Panc1 (cell line): ENCODE results near the gene TCOF1. TPM values are rescaled to one million over a fixed set of nuclear protein-coding genes. Genes with fewer than 3 reads are reported as not detected.

ENCODE experiments used
- ATAC-seq: fragments of 200-7000 bp; cut with Tn5 transposase; 2 replicates; pipeline ENCODE4 v1.9.1; 2020; ENCODE audit warnings: mild to moderate bottlenecking, moderate library complexity
- BruUV-seq: library from RNA; stranded (reverse); fragments of 400-500 nt; replicated peaks from 2 replicates; lab custom pipeline; 2021; lab: Mats Ljungman, UMichigan
- CTCF ChIA-PET: fragments of 300-600 bp; sonication (Branson Sonifier 250); formaldehyde crosslinking; loops from one replicate; lab custom pipeline; 2022; ENCODE audit warnings: antibody characterized with exemption; lab: Charles Lee
- POLR2A ChIA-PET: fragments of 300-600 bp; sonication (Branson Sonifier 250); formaldehyde crosslinking; loops from one replicate; lab custom pipeline; 2022; ENCODE audit warnings: antibody characterized with exemption; lab: Charles Lee
- DNase-seq: peaks from one replicate; pipeline ENCODE4 v3.0.0-alpha.2; 2010; ENCODE audit warnings: low read depth, low spot score
- H3K27ac ChIP-seq: 2 replicates; pipeline ENCODE4 v1.5.1; 2011; ENCODE audit warnings: mild to moderate bottlenecking, low read length, inconsistent platforms
- H3K27me3 ChIP-seq: fragments of 200-500 bp; sonication (Bioruptor generic); 2 replicates; pipeline ENCODE4 v1.6.0; 2014; ENCODE audit warnings: low read length, inconsistent platforms; ENCODE audit not compliant: control insufficient read depth, insufficient read depth
- H3K36me3 ChIP-seq: fragments of 200-500 bp; sonication (Bioruptor generic); 2 replicates; pipeline ENCODE4 v1.5.1; 2014; ENCODE audit warnings: inconsistent platforms, mild to moderate bottlenecking, low read length, moderate library complexity; ENCODE audit not compliant: control insufficient read depth, insufficient read depth
- H3K4me1 ChIP-seq: 2 replicates; pipeline ENCODE4 v1.5.1; 2011; ENCODE audit warnings: inconsistent platforms, mild to moderate bottlenecking, low read length, moderate library complexity; ENCODE audit not compliant: control insufficient read depth, insufficient read depth
- H3K4me3 ChIP-seq, 2 experiments: 2 replicates each; pipeline ENCODE4 v1.5.1; 2011 to 2012; ENCODE audit warnings: low read depth in 2 of 2, low read length in 2 of 2, mild to moderate bottlenecking in 2 of 2, inconsistent platforms in 1 of 2, moderate library complexity in 1 of 2
- H3K9me3 ChIP-seq: fragments of 200-500 bp; sonication (Bioruptor generic); 2 replicates; pipeline ENCODE4 v1.5.1; 2014; ENCODE audit warnings: low read depth, mild to moderate bottlenecking, inconsistent platforms, low read length, moderate library complexity; ENCODE audit not compliant: control insufficient read depth, insufficient read depth
- CTCF ChIP-seq: fragments of 450-650 bp; IDR thresholded peaks from 2 replicates; pipeline ENCODE4 v1.5.1; 2017; ENCODE audit warnings: mild to moderate bottlenecking
- POLR2AphosphoS5 ChIP-seq: IDR thresholded peaks from 2 replicates; pipeline ENCODE4 v1.6.1; 2012; ENCODE audit warnings: mild to moderate bottlenecking, low read depth, low read length, moderate library complexity
- SIN3A ChIP-seq: IDR thresholded peaks from 2 replicates; pipeline ENCODE4 v1.6.1; 2012; ENCODE audit warnings: low read depth, mild to moderate bottlenecking, low read length, moderate library complexity, borderline replicate concordance; ENCODE audit not compliant: insufficient read depth
- TCF7L2 ChIP-seq: IDR thresholded peaks from 2 replicates; pipeline ENCODE4 v1.6.1; 2011; ENCODE audit warnings: mild to moderate bottlenecking, low read depth, low read length, inconsistent platforms
- in situ Hi-C: cut with HindIII; loops from 2 replicates; pipeline ENCODE4 v1.10.0; 2016; ENCODE audit warnings: low sequenced_read_pairs, low pct_unique_long_range_greater_than_20kb
- intact Hi-C: fragments of 100-400 bp; cut with micrococcal nuclease; formaldehyde crosslinking; loops from one replicate; pipeline ENCODE4 v1.10.0; 2022; ENCODE audit not compliant: unreplicated experiment
- total RNA-seq: library from RNA; stranded (reverse); gene quantifications from one replicate; pipeline ENCODE4 v1.2.1, GENCODE V29; 2021; ENCODE audit not compliant: unreplicated experiment
- TF ChIP-seq, protein P1 (sequence below), 2 experiments: IDR thresholded peaks; 2 replicates each; pipeline ENCODE4 v1.6.1; 2011 to 2012; ENCODE audit warnings: low read depth in 2 of 2, control low read depth in 1 of 2, low read length in 1 of 2, mild to moderate bottlenecking in 1 of 2, moderate library complexity in 1 of 2; ENCODE audit not compliant: insufficient read depth in 1 of 2

Gene TCOF1
- total RNA-seq, 1 experiment from 2014 or later = 92.8 TPM

DNA sequence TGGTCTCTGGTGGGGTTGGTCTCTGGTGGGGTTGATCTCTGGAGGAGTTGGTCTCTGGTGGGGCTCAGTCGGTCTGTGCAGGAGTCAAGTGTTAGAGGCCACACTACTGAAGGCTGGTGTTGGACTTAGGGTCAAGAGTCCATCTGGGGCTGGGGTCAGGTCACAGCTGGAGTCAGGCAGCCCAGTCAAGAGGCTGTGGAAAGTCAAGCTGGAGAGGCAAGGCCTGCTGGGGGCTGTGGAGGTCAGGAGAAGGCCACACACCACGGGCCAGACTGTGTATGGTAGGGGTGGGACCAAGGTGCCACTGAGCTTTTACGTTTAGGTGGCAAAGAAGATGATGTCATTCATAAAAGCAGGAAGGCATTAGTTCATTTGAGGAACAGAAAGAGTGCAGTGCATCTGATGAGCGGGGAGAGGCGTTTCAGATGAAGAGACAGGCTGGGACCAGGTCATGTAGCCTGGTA is 71.9 kb downstream of the TCOF1 start:
- H3K27ac ChIP-seq = no peak overlapping the region
- TF ChIP-seq, protein P1, sequence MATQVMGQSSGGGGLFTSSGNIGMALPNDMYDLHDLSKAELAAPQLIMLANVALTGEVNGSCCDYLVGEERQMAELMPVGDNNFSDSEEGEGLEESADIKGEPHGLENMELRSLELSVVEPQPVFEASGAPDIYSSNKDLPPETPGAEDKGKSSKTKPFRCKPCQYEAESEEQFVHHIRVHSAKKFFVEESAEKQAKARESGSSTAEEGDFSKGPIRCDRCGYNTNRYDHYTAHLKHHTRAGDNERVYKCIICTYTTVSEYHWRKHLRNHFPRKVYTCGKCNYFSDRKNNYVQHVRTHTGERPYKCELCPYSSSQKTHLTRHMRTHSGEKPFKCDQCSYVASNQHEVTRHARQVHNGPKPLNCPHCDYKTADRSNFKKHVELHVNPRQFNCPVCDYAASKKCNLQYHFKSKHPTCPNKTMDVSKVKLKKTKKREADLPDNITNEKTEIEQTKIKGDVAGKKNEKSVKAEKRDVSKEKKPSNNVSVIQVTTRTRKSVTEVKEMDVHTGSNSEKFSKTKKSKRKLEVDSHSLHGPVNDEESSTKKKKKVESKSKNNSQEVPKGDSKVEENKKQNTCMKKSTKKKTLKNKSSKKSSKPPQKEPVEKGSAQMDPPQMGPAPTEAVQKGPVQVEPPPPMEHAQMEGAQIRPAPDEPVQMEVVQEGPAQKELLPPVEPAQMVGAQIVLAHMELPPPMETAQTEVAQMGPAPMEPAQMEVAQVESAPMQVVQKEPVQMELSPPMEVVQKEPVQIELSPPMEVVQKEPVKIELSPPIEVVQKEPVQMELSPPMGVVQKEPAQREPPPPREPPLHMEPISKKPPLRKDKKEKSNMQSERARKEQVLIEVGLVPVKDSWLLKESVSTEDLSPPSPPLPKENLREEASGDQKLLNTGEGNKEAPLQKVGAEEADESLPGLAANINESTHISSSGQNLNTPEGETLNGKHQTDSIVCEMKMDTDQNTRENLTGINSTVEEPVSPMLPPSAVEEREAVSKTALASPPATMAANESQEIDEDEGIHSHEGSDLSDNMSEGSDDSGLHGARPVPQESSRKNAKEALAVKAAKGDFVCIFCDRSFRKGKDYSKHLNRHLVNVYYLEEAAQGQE (IDR thresholded peaks at IDR 0.05; ENCODE audit: insufficient read depth in 1 of 2, low read depth in 2 of 2, low read length in 1 of 2) = no peak
- TF ChIP-seq CTCF = no peak
- TF ChIP-seq SIN3A = no peak
- no peak for TF ChIP-seq POLR2AphosphoS5
- no peak for TF ChIP-seq TCF7L2
- ChIA-PET POLR2A (no interaction called here), CTCF (no interaction called here)
- ATAC-seq (no peak), DNase-seq (no peak)
- no peaks in the 10 kb centered on the region for H3K36me3 ChIP-seq
- H3K4me3 ChIP-seq = no peak overlapping the region
- no peaks in the 10 kb centered on the region for H3K4me1 ChIP-seq
- BruUV-seq = no TSS peak
- in situ Hi-C loops = no loop called here
- intact Hi-C loops = no loop called here
- H3K27me3 ChIP-seq = no peaks in the 10 kb centered on the region
- H3K9me3 ChIP-seq = no peaks in the 10 kb centered on the region

- in situ Hi-C loops = no loop called here
- no peak for ATAC-seq
- no peak for TF ChIP-seq CTCF
- TF ChIP-seq SIN3A = no peak
Observed at GRCh38 chr5:150431048-150431447, 73.6 kb downstream of the TCOF1 start.

More at GRCh38 chr5:150431048-150431447, 73.6 kb downstream of the TCOF1 start:
- no TSS peak for BruUV-seq
- Histone ChIP-seq H3K4me1 (no peaks in the 10 kb centered on the region), H3K36me3 (no peaks in the 10 kb centered on the region), H3K27me3 (no peaks in the 10 kb centered on the region), H3K27ac (no peak overlapping the region), H3K4me3 (no peak overlapping the region), H3K9me3 (no peaks in the 10 kb centered on the region)
- intact Hi-C loops = loop anchor here (10.0 kb wide), 1 partner anchor 206 kb away; no protein-coding TSS in a partner anchor
- ChIA-PET CTCF (no interaction called here), POLR2A (no interaction called here)
- no peak for DNase-seq
